ENCODE results near the gene ALKBH4.
"Not testable (repeated sequence)": the region's sequence is repeated elsewhere in the genome, so short reads cannot be mapped to it uniquely, and the experiment has no call there.

ALKBH4 gene

DNA sequence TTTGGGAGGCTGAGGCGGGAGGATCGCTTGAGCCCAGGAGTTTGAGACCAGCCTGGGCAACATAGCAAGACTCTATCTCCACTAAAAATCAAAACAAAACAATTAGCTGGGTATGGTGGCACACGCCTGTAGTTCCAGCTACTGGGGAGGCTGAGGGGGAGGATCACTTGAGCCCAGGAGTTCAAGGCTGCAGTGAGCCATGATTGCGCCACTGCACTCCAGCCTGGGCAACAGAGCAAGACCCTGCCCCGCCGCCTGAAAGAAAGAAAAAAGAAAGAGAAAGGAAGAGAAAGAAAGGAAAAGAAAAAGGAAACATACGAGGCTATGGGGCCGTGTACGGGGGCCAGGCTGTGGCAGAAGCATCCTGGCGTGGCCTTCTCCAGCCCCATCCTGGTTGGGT lies 9.7 kb downstream of the ALKBH4 start:
- DNase-seq: not testable (repeated sequence)

DNA sequence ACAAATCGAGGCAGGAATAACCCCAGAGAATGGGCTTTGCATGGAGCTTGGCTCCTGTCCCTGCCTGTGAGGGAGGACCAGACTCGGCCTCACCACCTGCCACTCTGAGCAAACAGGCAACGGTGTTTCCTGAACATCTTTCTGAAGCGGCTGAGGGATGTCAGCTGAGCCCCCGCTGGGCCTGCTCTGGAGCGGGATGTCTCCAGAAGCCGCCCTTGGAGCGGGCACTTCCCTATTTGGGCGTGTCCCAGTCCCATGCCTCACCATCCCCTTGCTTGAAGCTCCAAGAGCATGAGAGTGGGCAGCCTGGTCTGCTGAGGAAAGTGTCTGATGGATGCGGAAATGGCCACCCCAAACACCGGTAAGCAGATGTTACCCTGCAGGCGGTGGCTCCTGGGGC lies 10.2 kb downstream of the ALKBH4 start:
- no peak for DNase-seq

DNA sequence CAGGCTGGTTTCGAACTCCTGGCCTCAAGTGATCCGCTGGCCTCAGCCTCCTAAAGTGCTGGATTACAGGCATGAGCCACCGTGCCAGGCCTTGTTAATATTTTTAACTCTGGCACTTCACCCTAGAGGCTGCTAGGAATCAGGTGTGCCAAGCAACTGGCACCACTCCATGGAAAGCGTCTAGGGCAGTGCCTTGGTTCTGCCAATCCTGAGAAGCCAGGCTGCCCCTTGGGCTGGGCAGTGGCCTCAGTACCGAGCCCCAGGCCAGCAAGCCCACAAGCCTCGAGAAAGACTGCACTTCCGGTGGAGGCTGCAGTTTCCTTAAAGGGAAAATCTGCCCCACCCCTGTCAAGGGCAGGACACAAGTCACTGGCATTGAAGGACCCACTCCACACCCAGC lies 11.3 kb downstream of the ALKBH4 start:
- peak in 1 of 3 experiments; percentile 69 for DNase-seq

DNA sequence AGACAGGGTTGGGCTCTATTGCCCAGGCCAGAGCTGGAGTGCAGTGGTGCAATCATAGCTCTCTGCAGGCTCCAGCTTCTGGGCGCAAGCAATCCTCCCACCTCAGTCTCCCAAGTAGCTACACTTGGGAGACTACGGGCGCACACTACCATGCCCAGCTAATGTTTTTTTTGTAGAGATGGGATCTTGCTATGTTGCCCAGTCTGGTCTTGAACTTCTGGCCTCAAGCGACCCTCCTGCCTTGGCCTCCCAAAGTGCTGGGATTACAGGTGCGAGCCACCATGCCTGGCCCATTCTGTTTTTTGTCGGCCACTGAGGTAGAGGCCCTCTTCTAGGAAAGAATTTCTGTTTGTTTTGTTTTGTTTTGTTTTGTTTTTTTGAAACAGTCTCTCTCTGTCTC lies 12.2 kb downstream of the ALKBH4 start:
- no peak for DNase-seq

DNA sequence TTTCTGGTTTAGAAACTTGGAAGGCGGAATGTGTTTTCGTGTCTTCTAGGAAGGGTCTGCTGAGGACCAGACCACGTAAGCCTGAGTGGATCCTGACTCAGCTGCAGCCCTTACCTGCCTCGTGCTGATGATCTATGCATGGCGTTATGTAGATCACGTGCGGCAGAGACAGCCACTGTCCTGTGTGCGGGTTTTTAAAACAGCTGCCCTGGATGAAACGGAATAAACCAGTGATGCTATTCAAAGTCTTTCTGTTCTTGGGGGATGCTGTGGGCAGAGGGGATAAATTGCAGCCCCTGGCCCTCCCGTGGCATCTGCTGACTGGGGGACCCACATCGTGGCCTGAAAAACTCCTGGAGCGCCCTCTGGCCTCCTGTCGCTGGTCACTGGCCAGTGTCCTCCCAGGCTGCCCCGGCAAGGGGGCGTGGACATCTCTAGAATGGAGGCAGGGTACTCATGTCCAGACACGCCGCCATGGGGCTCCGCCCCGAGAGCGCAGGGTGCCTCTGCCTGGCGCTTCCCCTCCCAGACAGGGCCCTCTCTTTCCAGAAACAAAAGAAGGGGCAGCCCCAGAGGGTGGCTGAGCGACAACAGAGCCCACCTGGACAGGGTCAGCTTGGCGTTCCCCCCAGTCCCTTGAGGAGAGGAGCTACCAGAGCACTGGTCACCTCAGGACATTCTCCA lies 13.2 kb downstream of the ALKBH4 start:
- DNase-seq: peak; percentile 59 to 92 (median 84)

DNA sequence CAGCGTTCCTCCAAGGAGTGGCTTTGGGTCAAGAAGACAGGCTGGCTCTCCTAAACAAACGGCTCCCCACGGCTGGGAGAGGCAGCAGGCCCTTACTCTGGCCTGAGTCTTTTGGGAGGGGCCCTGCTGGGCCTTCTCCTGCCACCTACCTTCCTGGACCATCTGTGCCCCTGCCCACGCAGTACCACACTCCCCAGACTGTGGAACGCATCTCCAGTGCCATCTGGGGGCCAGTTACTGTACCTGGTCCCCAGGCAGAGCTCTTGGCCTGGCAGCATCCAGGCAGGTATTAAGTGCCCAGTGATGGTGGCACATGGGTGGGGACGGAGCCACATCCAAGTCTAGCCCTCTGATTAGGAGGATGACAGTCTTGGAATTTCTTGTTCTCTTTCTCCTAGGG lies 14.4 kb downstream of the ALKBH4 start:
- DNase-seq: peak in 1 of 3 experiments; percentile 14

DNA sequence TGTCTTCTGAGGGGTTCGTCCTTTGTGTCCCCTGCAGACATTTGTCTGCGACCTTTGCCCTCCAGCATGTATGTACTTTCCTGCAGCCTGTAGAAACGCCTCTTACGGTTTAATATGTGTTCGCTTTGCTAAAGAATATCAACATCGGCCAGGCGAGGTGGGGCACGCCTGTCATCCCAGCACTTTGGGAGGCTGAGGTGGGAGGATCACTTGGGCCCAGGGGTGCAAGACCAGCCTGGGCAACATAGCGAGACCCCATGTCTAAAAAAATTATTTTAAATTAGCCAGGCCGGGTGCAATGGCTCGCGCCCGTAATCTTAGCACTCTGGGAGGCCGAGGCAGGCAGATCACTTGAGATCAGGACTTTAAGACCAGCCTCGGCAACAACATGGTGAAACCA lies 15.5 kb downstream of the ALKBH4 start:
- no peak for DNase-seq

DNA sequence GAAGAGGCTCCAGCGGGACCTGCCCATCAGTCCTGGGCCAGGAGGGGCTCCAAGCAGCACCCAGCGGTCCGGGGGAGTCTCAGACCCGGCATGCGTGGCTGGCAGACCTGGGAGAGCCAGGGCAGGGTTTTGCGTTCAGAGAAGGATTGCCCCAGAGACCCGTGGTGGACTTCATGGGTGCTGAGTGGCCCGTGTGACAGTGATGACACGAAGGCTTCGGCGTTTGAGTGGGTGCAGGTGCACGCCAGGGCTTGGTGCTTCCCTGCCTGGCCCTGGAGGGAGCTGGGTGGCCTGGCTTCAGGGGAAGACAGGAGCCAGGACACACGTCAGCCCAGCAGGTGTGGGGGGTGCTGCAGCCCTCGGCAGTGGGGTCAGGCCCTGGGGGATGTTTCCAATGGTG lies 17.4 kb downstream of the ALKBH4 start:
- DNase-seq: no peak

DNA sequence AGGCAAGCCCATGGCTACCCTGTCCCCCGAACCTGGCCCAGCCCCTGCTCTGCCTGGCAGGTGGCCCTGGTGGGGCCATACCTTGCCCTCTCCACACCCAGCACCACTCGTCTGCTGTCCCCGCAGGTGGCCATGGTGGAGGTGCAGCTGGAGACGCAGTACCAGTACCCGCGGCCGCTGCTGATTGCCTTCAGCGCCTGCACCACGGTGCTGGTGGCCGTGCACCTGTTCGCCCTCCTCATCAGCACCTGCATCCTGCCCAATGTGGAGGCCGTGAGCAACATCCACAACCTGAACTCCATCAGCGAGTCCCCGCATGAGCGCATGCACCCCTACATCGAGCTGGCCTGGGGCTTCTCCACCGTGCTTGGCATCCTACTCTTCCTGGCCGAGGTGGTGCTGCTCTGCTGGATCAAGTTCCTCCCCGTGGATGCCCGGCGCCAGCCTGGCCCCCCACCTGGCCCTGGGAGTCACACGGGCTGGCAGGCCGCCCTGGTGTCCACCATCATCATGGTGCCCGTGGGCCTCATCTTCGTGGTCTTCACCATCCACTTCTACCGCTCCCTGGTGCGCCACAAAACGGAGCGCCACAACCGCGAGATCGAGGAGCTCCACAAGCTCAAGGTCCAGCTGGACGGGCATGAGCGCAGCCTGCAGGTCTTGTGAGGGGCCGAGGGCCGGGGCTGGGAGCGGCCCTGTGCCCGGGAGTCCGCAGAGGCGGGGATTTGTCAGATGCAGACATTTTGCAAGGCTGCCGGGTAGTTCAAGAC lies 18.1 kb downstream of the ALKBH4 start:
- DNase-seq: no peak

DNA sequence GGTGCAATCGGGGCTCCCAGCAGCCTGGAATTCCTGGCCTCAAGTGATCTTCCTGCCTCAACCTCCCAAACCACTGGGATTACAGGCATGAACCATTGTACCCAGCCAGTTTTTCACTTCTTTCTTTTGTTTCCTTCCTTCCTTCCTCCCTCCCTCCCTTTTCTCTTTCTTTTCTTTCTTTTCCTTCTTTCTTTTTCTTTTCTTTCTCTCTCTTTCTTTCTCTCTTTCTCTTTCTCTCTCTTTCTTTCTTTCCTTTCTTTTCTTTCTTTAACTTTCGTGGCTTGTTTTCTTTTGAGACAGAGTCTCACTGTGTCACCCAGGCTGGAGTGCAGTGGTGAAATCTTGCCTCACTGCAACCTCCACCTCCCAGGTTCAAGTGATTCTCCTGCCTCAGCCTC lies 19.0 kb downstream of the ALKBH4 start:
- DNase-seq: no peak

DNA sequence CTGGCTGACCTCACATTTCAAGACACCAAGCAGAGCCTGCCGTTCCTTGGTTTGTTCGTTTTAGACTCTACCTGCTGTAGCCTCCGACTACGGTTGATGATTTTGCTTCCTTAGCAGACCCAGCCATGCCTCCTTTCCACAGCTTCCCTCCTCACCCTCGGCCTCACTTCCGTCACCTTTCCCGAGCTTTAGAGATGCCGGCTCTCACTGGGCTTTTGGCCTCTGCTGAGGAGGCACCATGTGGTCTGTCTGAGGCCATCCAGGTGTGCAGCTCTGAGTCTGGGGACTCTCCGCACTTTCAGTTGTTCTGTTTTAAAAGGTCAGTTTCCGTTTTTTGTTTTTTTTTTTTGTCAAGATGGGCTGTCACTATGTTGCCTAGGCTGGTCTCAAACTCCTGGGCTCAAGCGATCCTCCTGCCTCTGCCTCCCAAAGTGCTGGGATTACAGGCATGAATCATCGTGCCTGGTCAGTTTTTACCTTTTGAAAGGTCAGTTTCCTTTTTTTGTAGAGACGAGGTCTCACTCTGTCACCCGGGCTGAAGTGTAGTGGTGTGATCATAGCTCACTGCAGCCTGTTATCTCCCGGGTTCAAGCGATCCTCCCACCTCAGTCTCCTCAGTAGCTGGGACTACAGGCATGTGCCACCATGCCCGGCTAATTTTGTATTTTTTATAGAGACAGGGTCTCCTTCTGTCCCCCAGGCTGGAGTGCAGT lies 19.5 kb downstream of the ALKBH4 start:
- DNase-seq: no peak

DNA sequence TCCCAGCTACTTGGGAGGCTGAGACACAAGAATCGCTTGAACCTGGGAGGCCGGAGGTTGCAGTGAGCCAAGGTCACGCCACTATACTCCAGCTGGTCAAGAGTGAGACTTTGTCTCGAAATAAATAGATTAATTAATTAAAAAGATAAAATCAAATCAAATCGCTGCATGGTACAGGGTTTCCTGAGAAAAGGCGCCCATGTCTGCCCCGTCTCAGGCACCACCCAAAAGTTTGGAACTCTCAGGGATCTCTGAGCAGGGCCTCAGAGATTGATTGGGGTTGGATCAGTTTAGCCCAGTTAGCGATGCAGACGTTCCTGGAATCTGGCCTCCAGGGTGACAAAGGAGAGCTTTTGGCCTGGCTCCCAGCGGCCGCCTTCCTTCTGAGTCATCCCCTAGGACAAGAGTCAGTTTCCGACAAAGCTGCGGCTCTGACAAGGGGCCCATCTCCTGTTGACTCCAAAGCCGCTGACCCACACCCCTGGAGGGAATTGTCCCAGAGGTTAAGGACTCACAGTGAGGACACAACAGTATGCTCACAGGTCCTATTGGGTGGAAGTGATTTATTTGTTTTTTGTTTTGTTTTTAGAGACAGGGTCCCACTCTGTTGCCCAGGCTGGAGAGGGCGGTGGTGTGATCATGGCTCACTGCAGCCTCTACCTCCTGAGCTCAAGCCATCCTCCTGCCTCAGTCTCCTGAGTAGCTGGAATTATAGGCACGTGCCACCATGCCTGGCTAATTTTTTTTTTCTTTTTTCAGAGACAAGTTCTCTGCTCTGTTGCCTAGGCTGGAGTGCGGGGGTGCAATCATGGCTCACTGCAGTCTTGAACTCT lies 24.5 kb downstream of the ALKBH4 start:
- no peak for DNase-seq

DNA sequence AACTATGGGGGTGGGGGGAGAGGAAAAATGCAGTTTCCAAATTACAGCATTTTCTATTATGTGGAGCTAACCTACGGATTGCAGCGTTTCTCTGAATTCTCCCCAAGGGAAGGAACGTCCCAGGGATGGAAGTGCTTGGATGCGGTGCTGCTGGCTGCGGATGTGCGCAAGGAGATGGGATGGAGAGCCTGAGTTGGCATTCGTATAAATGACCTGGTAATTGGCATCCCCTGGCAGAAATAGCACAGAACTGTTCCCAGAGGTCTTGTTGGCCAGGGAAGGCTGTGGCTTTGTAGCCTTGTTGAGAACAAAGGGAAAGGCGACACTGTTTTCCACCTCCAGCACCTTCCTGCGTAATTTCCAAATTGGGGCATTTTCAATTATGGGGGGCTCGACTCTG lies 28.5 kb downstream of the ALKBH4 start:
- DNase-seq: no peak

DNA sequence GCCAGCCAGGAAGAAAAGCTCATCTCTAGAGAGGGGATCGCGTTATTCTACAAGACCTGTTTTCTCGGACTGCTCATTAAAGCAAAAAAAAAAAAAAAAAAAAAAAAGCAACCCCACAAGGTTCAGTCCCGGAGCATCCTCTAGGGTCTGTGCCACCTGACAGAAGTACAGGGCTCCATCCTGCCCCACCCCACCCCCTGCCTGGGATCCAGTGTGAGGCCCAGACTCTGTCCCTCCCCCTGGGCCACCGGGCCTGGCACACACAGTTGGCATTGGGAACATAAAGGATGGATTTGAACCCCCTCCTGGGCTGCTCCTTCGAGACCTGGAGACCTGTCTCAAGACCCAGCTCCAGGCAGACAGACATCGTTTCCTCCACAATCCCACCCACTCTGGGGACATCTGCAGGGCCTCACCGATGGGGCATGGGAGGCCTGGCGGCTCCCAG lies 30.6 kb downstream of the ALKBH4 start:
- DNase-seq: peak in 1 of 3 experiments; percentile 49

DNA sequence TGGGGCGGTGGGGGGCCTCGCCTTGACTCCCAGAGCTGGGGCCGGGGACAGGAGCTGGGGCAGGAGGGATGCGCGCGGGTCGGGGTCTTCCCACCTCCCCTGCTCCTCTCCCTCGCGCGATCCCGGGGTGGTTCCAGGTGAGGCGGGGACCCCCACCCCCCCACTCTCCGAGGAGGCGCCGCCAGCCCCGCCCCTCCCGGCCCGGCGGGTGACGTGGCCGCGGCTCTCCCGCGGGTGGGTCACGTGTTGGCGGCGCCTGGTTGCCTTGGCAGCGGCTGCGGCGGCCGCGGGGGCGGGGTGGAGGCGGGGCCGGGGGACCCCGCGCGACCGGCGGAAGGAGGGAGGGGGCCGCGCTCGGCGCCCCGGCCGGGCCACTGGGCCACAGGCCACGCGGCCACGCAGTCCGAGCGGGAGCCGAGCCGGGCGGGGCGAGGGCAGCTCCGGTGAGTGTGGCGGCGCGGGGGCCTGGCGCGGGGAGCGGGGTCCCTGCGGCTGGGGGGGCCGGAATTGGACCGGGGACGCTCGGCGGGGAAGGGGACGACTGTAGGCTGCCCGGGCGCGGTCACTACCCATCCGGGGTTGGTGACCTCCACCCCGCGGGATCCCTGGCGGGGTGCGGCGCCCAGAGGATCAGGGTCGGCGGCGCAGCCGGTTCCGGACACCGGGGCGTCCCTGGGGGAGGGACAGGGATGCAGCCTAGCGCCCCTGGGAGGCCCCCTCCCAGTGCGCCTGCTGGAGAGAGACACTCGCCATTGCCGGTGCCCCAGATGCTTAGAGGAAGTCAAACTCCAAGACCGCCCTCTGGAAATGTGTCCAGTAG lies 31.2 kb downstream of the ALKBH4 start, which contains the start of gene ORAI2:
Gene ORAI2, plus strand, starts transcription at position 357 of the 820 bp plus-strand sequence. CDS start 5,382 bp downstream, outside the sequence.
- peak; percentile 83 to 86 (median 83) for DNase-seq

DNA sequence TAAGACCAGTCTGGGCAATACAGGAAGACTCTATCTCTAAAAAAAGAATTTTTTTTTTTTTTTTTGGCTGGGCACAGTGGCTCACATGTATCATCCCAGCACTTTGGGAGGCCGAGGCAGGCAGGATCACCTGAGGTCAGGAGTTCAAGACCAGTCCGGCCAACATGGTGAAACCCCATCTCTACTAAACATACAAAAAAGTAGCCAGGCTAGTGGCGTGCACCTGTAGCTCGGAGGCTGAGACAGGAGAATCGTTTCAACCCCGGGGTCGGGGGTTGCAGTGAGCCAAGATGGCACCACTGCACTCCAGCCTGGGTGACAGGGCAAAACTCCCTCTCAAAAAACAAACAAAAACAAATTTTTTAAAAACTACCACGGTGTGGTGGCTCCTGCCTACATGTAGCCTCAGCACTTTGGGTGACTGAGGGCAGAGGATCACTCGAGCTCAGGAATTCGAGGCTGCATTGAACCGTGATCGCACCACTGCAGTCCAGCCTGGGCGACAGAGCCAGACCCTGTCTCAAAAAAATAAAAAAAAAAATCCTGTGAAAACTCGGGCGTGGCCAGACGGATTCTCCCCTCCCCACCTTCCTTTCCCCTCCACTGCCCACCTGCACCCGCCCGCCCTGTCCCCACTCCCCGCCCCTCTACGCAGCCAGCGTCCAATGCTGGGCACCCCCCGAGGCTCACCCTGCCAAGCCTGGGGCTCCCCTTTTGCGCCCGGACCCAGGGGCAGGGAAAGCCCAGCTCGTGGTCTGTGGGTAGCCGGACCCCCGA lies 32.0 kb downstream of the ALKBH4 start:
- peak in 2 of 3 experiments; percentile 32 to 53 for DNase-seq

DNA sequence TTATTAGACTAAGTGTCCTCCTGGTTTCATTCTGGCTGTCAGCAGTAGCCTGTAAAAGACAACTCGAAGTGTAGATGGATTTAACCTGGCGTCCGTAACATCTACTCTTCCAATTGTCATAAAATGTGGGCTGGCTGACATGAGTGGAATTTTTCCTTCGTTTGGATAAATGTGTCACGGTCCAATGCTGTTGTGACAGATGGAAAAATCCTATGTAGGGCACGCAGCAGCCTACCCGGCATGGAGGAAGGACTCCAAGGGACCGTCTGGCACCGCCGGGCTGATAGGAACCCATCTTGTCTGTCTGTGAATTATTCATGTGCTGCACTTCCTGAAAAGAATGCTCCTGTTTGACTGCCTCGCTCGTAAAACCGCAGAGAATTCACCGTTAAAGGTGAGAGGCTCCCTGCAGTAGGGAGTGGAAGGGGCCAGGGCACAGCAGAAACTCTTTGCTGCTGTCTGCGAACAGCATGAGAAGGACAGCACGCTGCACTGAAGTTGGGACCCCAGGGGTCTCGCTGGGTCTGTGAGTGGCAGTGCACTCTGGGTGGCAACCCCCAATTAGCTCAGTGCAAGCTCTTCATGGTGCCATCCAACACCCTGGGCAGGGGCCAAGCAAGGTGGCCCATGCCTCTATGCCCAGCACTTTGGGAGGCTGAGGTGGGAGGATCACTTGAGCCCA lies 32.9 kb downstream of the ALKBH4 start:
- DNase-seq: peak; percentile 28 to 94 (median 39)

DNA sequence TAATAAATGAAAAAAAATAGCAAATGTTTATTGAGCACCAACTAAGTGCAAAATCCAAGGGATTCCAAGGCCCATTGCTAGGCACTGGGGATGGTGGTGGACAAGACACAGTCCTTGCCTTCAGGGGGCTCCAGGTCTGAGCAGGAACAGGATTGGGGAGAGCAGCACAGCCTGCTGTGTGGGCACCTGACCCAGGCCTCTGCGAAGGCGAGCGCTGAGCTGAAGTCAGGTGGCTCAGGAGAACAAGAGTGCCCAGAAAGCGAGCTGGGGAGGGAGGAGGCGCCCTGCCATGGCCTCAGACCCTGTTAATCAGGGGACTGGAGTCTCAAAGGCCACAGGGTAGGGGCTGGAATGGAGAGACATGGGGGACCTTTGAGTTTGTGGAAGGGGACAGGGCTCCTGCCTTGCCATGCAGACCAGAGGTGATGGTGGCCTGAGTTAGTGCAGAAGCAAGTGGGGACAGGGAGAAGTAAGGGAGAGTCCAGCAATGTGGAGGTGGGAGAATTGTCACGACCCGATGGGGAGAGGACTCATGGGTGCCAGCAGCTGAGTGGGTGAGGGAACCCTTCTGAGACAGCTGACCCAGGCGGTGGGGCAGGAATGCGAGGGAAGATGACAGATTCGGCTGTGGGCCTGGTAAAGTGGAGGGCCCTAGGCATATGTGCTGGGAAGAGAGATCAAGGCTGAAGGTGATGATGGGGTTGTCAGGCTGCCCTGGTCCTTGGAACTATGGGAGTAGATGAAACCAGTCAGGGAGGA lies 35.3 kb downstream of the ALKBH4 start:
- no peak for DNase-seq

DNA sequence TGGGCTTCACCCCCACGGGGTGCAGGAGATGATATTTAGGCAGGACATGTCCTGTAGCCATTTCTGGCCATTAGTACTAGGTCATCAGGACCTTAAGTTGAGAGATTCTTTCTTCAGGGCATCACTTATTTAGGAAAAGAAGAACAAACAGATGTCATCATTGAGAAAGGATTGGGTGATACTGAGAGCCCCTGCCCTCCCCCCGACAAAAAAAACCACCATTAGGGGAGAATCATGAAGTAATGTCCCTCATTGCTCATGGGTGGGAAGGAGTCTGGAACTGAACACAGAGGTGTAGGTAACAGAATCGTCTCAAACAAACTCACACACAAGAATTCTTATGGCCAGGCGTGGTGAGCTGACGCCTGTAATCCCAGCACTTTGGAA lies 37.7 kb downstream of the ALKBH4 start:
- DNase-seq: no peak

Data from NCI-H1417 (cell line).